IMR-90 (cell line): ENCODE results near the gene TMEM61. TPM values are rescaled to one million over a fixed set of nuclear protein-coding genes. Genes with fewer than 3 reads are reported as not detected.

Experiments used
- ATAC-seq: fragments of 200-7000 bp; cut with Tn5 transposase; 2 replicates; pipeline ENCODE4 v1.9.1; 2020; ENCODE audit warnings: low read depth, mild to moderate bottlenecking, moderate library complexity
- BruUV-seq: library from RNA; stranded (reverse); fragments of 400-500 nt; replicated peaks from 2 replicates; lab custom pipeline; 2021; lab: Mats Ljungman, UMichigan
- CTCF ChIA-PET: fragments of 300-600 bp; formaldehyde crosslinking; extraction: SDS; loops from one replicate; lab custom pipeline; 2021; ENCODE audit warnings: antibody characterized with exemption; lab: Yijun Ruan, JAX
- POLR2A ChIA-PET: fragments of 300-600 bp; sonication (Branson Sonifier 250); formaldehyde crosslinking; loops from one replicate; lab custom pipeline; 2022; ENCODE audit warnings: antibody characterized with exemption; ENCODE audit not compliant: unreplicated experiment; lab: Charles Lee
- DNase-seq: peaks from one replicate; pipeline ENCODE4 v3.0.0; 2013
- H2AFZ ChIP-seq: replicated peaks from 2 replicates; pipeline ENCODE3; 2013; ENCODE audit warnings: low read length, mild to moderate bottlenecking; ENCODE audit not compliant: poor library complexity
- H2AK5ac ChIP-seq: 2 replicates; pipeline ENCODE4 v1.6.1; 2013; ENCODE audit warnings: low read depth, low read length, inconsistent platforms
- H2AK9ac ChIP-seq: replicated peaks from 2 replicates; pipeline ENCODE3; 2013; ENCODE audit warnings: mild to moderate bottlenecking, low read depth, low read length, moderate library complexity; ENCODE audit not compliant: poor library complexity
- H2BK120ac ChIP-seq: 2 replicates; pipeline ENCODE4 v1.6.1; 2013; ENCODE audit warnings: low read depth, low read length, inconsistent platforms
- H2BK15ac ChIP-seq: 3 replicates; pipeline ENCODE4 v1.6.1; 2013; ENCODE audit warnings: low read depth, low read length, inconsistent platforms
- H2BK20ac ChIP-seq: 2 replicates; pipeline ENCODE4 v1.6.1; 2013; ENCODE audit warnings: low read depth, mild to moderate bottlenecking, inconsistent platforms, low read length, moderate library complexity
- H2BK5ac ChIP-seq: 2 replicates; pipeline ENCODE4 v1.6.1; 2013; ENCODE audit warnings: mild to moderate bottlenecking, low read depth, low read length, inconsistent platforms; ENCODE audit not compliant: poor library complexity, severe bottlenecking
- H3K14ac ChIP-seq: replicated peaks from 2 replicates; pipeline ENCODE4 v1.6.1; 2013; ENCODE audit warnings: low read depth, low read length, inconsistent platforms
- H3K18ac ChIP-seq: 2 replicates; pipeline ENCODE4 v1.6.1; 2013; ENCODE audit warnings: low read depth, low read length, control low read depth
- H3K23ac ChIP-seq: 2 replicates; pipeline ENCODE4 v1.6.1; 2013; ENCODE audit warnings: low read depth, low read length, inconsistent platforms
- H3K27ac ChIP-seq: 2 replicates; pipeline ENCODE4 v1.5.1; 2013; ENCODE audit warnings: mild to moderate bottlenecking, control low read depth, low read length; ENCODE audit not compliant: insufficient read depth
- H3K27me3 ChIP-seq: 2 replicates; pipeline ENCODE4 v1.6.1; 2013; ENCODE audit warnings: low read length; ENCODE audit not compliant: control insufficient read depth, insufficient read depth
- H3K36me3 ChIP-seq: 2 replicates; pipeline ENCODE4 v1.6.1; 2013; ENCODE audit warnings: low read length, mixed read lengths; ENCODE audit not compliant: control insufficient read depth, insufficient read depth
- H3K4ac ChIP-seq: 2 replicates; pipeline ENCODE4 v1.6.1; 2013; ENCODE audit warnings: low read depth, low read length, inconsistent platforms
- H3K4me1 ChIP-seq: 2 replicates; pipeline ENCODE4 v1.6.1; 2013; ENCODE audit warnings: low read length, mixed read lengths; ENCODE audit not compliant: control insufficient read depth, insufficient read depth
- H3K4me2 ChIP-seq: 2 replicates; pipeline ENCODE4 v1.6.1; 2013; ENCODE audit warnings: low read depth, mild to moderate bottlenecking, control low read depth, low read length, moderate library complexity
- H3K4me3 ChIP-seq: 2 replicates; pipeline ENCODE4 v1.5.1; 2013; ENCODE audit warnings: low read depth, mild to moderate bottlenecking, control low read depth, low read length, moderate library complexity; ENCODE audit not compliant: insufficient read depth
- H3K56ac ChIP-seq: 2 replicates; pipeline ENCODE4 v1.6.1; 2013; ENCODE audit warnings: low read length, inconsistent platforms; ENCODE audit not compliant: insufficient read depth; ENCODE audit errors: extremely low read depth
- H3K79me1 ChIP-seq, 2 experiments: 2 replicates each; pipeline ENCODE4 v1.6.1; 2013; ENCODE audit warnings: low read length in 2 of 2, inconsistent platforms in 1 of 2, low read depth in 1 of 2
- H3K9ac ChIP-seq: 2 replicates; pipeline ENCODE4 v1.6.1; 2013; ENCODE audit warnings: low read depth, low read length, control low read depth
- H3K9me1 ChIP-seq: 2 replicates; pipeline ENCODE4 v1.6.1; 2013; ENCODE audit warnings: low read length, inconsistent platforms; ENCODE audit not compliant: insufficient read depth
- H3K9me3 ChIP-seq: 2 replicates; pipeline ENCODE4 v1.6.1; 2013; ENCODE audit warnings: low read length; ENCODE audit not compliant: control insufficient read depth, insufficient read depth
- H4K20me1 ChIP-seq: 2 replicates; pipeline ENCODE4 v1.6.1; 2013; ENCODE audit warnings: low read length, inconsistent platforms; ENCODE audit not compliant: insufficient read depth
- H4K5ac ChIP-seq: 2 replicates; pipeline ENCODE4 v1.6.1; 2013; ENCODE audit warnings: mild to moderate bottlenecking, low read depth, low read length, control low read depth
- H4K8ac ChIP-seq, 2 experiments: 2 replicates each; pipeline ENCODE4 v1.6.1; 2013; ENCODE audit warnings: low read depth in 2 of 2, low read length in 2 of 2, control low read depth in 1 of 2, inconsistent platforms in 1 of 2
- H4K91ac ChIP-seq: 2 replicates; pipeline ENCODE4 v1.6.1; 2013; ENCODE audit warnings: low read depth, low read length, inconsistent platforms; ENCODE audit not compliant: insufficient read depth
- CEBPB ChIP-seq: IDR thresholded peaks from 2 replicates; pipeline ENCODE4 v1.6.1; 2012; ENCODE audit warnings: low read depth, low read length, improper control_type of control experiment
- CHD1 ChIP-seq: IDR thresholded peaks from 2 replicates; pipeline ENCODE4 v1.6.1; 2012; ENCODE audit warnings: low read depth, low read length, improper control_type of control experiment
- CTCF ChIP-seq: conservative IDR thresholded peaks from 2 replicates; pipeline ENCODE4 v1.5.1; 2012; ENCODE audit warnings: mild to moderate bottlenecking, low read depth, low read length, improper control_type of control experiment
- MAFK ChIP-seq: IDR thresholded peaks from 2 replicates; pipeline ENCODE4 v1.6.1; 2012; ENCODE audit warnings: low read depth, low read length, improper control_type of control experiment
- RAD21 ChIP-seq: IDR thresholded peaks from 2 replicates; pipeline ENCODE4 v1.6.1; 2012; ENCODE audit warnings: low read length, improper control_type of control experiment
- RCOR1 ChIP-seq: IDR thresholded peaks from 2 replicates; pipeline ENCODE4 v1.6.1; 2012; ENCODE audit warnings: mild to moderate bottlenecking, low read length, improper control_type of control experiment; ENCODE audit not compliant: insufficient replicate concordance
- RFX5 ChIP-seq: IDR thresholded peaks from 2 replicates; pipeline ENCODE4 v1.8.0; 2012; ENCODE audit warnings: low read depth, mild to moderate bottlenecking, low read length, moderate library complexity
- SMC3 ChIP-seq: fragments of 150-350 bp; IDR thresholded peaks from 2 replicates; pipeline ENCODE4 v1.6.1; 2016; ENCODE audit warnings: low read depth, mild to moderate bottlenecking, antibody characterized with exemption, low read length, moderate library complexity
- USF2 ChIP-seq: fragments of 150-350 bp; IDR thresholded peaks from 2 replicates; pipeline ENCODE4 v1.6.1; 2017; ENCODE audit warnings: mild to moderate bottlenecking, antibody characterized with exemption, low read length, low read depth
- WGBS, 2 experiments: methylation state at CpG; one replicate each; pipeline versions ENCODE4 v1.1.5 to v1.1.7; 2013; ENCODE audit warnings: missing lambda C conversion rate in 2 of 2; ENCODE audit not compliant: insufficient read length in 1 of 2; ENCODE audit errors: extremely low coverage in 2 of 2; 5-methylcytosine and 5-hydroxymethylcytosine counted together
- dilution Hi-C: fragments of 300-500 bp; cut with HindIII; formaldehyde crosslinking; loops from one replicate; pipeline ENCODE4 v1.14.3; 2018; ENCODE audit warnings: low sequenced_read_pairs; ENCODE audit not compliant: unreplicated experiment
- in situ Hi-C: fragments of 300-500 bp; cut with MboI; formaldehyde crosslinking; loops from 3 replicates; pipeline ENCODE4 v1.14.3; 2019; ENCODE audit warnings: low sequenced_read_pairs, inconsistent platforms, mixed read lengths
- intact Hi-C: fragments of 100-400 bp; cut with micrococcal nuclease; formaldehyde crosslinking; loops from 2 replicates; pipeline ENCODE4 v1.10.0; 2022
- polyA plus RNA-seq, 3 experiments: library from polyadenylated mRNA; depleted of rRNA; stranded (reverse); fragments of >200 nt; gene quantifications; 2 replicates each; pipeline ENCODE4 v1.2.3, GENCODE V29; 2012; ENCODE audit warnings: low replicate concordance in 1 of 3
- total RNA-seq: library from RNA; depleted of rRNA; stranded (reverse); fragments of >200 nt; gene quantifications from 2 replicates; pipeline ENCODE4 v1.2.3, GENCODE V29; 2012

Gene TMEM61
- total and polyA plus RNA-seq, 2 of the 4 experiments (the other 2 are of a cell fraction), result not detected

- peak overlapping the region; percentile 44 for H2BK20ac ChIP-seq
- H2AFZ ChIP-seq, result peak overlapping the region; percentile 97
- POLR2A ChIA-PET, result no interaction called here
- CTCF ChIA-PET, result interaction anchor here (0.6 to 5.0 kb wide), 16 partner anchors 9 to 72 kb away, joined by 3 to 35 read pairs (median 4); partner anchors contain the start of gene DHCR24
- ATAC-seq, result peak; percentile 95
- H3K27me3 ChIP-seq, result no peaks in the 10 kb centered on the region; the same call in 1 of the 2 replicates
- peak overlapping the region; percentile 30 for H3K4me2 ChIP-seq
- peak; percentile 76 for TF ChIP-seq RAD21
- TF ChIP-seq CHD1, result no peak
- peak; percentile 75 for TF ChIP-seq SMC3
- TF ChIP-seq MAFK, result peak; percentile 42
- peak; percentile 58; the same call in 1 of the 2 replicates for TF ChIP-seq CEBPB
- TF ChIP-seq RCOR1, result no peak
- no peak for TF ChIP-seq USF2
- peak; percentile 84 for TF ChIP-seq CTCF
- TF ChIP-seq RFX5, result no peak
- H3K4me1 ChIP-seq, result peaks cover 8% of the 10 kb centered on the region
- H3K14ac ChIP-seq, result peak overlapping the region; percentile 74
- H3K9me3 ChIP-seq, result no peaks in the 10 kb centered on the region; the same call in 1 of the 2 replicates
- H4K91ac ChIP-seq, result peak overlapping the region; percentile 31; the same call in 1 of the 2 replicates
- peak overlapping the region; percentile 80 for H2BK120ac ChIP-seq
- no peak overlapping the region for H2BK5ac ChIP-seq
- WGBS, 2 experiments, result 5% methylated on average over 4 of the region's 27 CpGs; no CpG with 5 or more reads in 1 of the 2 experiments
- no peak overlapping the region; the same call in 1 of the 2 replicates for H2AK5ac ChIP-seq
- H3K79me1 ChIP-seq, result no peaks in the 10 kb centered on the region
- peak overlapping the region; percentile 48 for H2AK9ac ChIP-seq
- dilution Hi-C loops (no loop called here), intact Hi-C loops (loop anchor here (1.0 kb wide), 2 partner anchors 46 to 72 kb away; no protein-coding TSS in a partner anchor), in situ Hi-C loops (loop anchor here (5.0 kb wide), 1 partner anchor 47 kb away; the partner anchor contains the start of gene BSND)
- H4K20me1 ChIP-seq, result no peaks in the 10 kb centered on the region; the same call in 1 of the 2 replicates
- BruUV-seq, result no TSS peak
- H4K5ac ChIP-seq, result peak overlapping the region; percentile 74
- H3K4ac ChIP-seq, result peak overlapping the region; percentile 70
- DNase-seq, result peak; percentile 84
- no peak overlapping the region for H3K23ac ChIP-seq
- H3K4me3 ChIP-seq, result no peak overlapping the region
- H3K56ac ChIP-seq, result no peak overlapping the region
- peak overlapping the region; percentile 15; the same call in 1 of the 3 replicates for H2BK15ac ChIP-seq
- 0 out of 2 replicates have a peak overlapping the region, but pooled peaks have one; percentile 25 for H3K9ac ChIP-seq
- peak overlapping the region; percentile 59 to 95 for H4K8ac ChIP-seq
- no peak overlapping the region for H3K27ac ChIP-seq
- H3K18ac ChIP-seq, result 0 out of 2 replicates have a peak overlapping the region, but pooled peaks have one; percentile 8
- H3K36me3 ChIP-seq, result no peaks in the 10 kb centered on the region
- 0 out of 2 replicates have a peak, but pooled peaks cover 5% of the 10 kb centered on the region for H3K9me1 ChIP-seq
Observed at GRCh38 chr1:54950369-54951163, 29.9 kb upstream of the TMEM61 start.
